Omental fat pad (tissue), 4 donors: Measurements from ENCODE around the gene CLMN. TPM values are rescaled to one million over a fixed set of nuclear protein-coding genes. Genes with fewer than 3 reads are reported as not detected.

Experiments used
- ATAC-seq: fragments of 150-250 bp; one replicate; pipeline ENCODE4 v1.9.1; 2016; ENCODE audit warnings: mild to moderate bottlenecking, moderate library complexity; ENCODE audit not compliant: low FRiP score
- DNase-seq: peaks from one replicate; pipeline ENCODE4 v3.0.0-alpha.2; 2019; ENCODE audit warnings: low spot score
- total RNA-seq, 4 donors: library from RNA; depleted of rRNA; stranded (reverse); fragments of >200 nt; gene quantifications; one replicate each; pipeline ENCODE4 v1.1.0, GENCODE V29; 2016
- TF ChIP-seq, protein P1 (sequence below), 3 donors: fragments of 450-650 bp; IDR thresholded peaks; one replicate each; pipeline ENCODE4 v1.5.1; 2016 to 2017; ENCODE audit warnings: antibody characterized with exemption in 3 of 3, mild to moderate bottlenecking in 3 of 3, moderate library complexity in 2 of 3

The CLMN gene
- total RNA-seq, 4 donors from 2014 or later, result 25.1 to 41.9 (median 32.9) TPM

DNA sequence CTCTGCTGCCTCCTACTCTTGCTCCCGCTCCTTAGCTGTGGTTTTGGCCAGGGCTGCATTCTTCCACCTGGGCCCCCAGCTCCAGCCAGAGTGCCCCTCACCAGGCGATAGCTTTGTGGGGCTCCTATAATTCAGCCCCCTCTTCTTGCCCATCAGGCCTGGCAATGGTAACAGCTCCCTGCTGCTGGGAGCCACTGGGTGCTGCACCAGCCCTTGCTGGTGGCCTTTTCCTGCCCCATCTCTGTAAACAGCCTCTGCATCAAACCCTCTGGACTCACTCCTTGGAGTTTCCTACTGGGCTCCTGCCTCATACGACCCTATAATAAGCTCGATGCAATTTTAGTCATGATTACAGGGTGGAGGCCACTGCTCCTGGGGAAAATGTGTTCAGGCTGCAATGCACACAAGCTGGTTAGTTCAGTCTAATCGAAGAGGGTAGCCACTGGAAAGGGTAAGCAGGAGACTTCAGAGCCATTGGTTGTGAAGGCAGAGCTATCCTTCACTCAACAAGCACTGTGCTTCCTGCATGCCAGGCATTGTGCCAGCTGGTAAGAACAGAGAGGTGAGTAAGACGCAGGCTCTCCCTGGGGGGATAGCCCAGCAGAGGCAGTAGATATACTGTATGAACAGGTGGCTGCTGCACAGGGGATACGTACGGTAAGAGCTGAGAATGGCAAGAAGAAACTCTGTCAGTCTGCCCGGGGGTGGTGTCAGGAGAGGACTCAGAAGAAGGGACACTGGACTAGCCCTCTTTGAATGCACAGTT, 24.7 kb downstream of the CLMN start:
- ATAC-seq (no peak), DNase-seq (no peak)
- TF ChIP-seq, protein P1, sequence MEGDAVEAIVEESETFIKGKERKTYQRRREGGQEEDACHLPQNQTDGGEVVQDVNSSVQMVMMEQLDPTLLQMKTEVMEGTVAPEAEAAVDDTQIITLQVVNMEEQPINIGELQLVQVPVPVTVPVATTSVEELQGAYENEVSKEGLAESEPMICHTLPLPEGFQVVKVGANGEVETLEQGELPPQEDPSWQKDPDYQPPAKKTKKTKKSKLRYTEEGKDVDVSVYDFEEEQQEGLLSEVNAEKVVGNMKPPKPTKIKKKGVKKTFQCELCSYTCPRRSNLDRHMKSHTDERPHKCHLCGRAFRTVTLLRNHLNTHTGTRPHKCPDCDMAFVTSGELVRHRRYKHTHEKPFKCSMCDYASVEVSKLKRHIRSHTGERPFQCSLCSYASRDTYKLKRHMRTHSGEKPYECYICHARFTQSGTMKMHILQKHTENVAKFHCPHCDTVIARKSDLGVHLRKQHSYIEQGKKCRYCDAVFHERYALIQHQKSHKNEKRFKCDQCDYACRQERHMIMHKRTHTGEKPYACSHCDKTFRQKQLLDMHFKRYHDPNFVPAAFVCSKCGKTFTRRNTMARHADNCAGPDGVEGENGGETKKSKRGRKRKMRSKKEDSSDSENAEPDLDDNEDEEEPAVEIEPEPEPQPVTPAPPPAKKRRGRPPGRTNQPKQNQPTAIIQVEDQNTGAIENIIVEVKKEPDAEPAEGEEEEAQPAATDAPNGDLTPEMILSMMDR (IDR thresholded peaks at IDR 0.05), result no peak

DNA sequence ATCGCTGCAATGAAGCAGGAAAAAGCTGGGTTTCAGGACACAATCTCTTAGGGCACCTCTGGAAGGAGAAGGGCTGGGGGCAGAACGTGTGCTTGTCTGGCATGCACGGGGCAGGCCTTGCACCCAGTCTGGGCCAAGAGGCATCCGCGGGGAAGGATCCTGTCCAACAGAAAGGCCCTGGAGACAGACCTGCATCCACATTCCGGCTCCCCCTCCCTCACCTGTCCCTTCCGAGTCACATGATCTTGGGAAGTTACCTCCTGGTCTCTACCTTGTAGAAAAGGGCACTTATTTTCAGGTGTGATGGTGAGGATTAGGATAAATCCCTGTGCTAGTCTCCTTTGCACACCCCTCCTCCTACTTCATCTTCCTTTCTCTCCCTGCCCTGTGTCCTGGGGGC, 25.4 kb downstream of the CLMN start:
- TF ChIP-seq, protein P1 (IDR thresholded peaks at IDR 0.05), result no peak
- ATAC-seq (no peak), DNase-seq (no peak)

DNA sequence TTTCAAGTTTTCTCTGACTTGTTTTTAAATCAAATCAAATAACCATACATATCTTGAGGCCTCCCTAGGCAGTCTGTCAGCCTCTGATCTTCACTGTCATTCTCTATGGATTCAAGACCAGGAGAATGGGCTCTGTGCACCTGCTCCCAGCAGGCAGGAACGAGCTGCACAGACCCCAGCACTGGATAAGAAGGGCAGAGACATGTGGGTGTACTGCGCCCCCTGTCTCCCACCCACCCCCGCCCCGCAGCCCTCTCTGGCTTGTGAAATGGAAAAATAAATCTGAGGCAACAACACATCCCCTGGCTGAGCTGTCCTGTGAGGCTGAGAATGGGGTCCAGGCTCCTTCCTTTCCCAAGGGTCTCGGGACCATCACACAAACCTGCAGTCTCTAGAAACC, 26.3 kb downstream of the CLMN start:
- ATAC-seq (no peak), DNase-seq (no peak)
- TF ChIP-seq, protein P1 (IDR thresholded peaks at IDR 0.05), result no peak

DNA sequence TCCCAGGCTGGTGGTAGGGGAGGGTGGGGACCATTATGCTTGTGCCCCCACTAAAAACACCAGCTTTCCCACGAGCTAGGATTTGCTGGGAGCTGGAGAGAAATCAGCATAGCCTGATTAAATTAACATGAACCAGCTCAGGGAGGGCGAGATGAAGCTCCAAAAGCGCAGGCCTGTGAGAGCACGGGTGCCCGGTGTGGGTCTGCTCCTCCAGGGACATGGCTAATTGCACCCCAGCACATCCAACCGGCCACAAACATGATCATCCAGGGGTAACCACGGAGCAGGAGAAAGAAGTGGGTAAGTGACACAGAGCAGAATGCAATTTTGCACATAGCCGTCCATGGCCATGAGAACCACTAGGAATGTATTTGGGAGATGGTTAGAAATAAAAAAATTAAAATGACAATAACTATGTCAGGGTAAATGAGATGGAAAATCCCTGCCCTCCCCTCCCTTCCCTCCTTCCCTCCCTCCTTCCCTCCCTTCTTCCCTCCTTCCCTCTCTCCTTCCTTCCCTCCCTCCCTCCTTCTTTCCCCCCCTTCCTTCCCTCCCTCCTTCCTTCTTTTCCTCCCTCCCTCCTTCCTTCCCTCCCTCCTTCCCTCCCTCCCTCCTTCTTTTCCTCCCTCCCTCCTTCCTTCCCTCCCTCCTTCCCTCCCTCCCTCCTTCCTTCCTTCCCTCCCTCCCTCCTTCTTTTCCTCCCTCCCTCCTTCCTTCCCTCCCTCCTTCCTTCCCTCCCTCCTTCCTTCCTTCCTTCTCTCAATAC, 26.9 kb downstream of the CLMN start:
- TF ChIP-seq, protein P1 (IDR thresholded peaks at IDR 0.05), result no peak
- DNase-seq (no peak), ATAC-seq (no peak)

DNA sequence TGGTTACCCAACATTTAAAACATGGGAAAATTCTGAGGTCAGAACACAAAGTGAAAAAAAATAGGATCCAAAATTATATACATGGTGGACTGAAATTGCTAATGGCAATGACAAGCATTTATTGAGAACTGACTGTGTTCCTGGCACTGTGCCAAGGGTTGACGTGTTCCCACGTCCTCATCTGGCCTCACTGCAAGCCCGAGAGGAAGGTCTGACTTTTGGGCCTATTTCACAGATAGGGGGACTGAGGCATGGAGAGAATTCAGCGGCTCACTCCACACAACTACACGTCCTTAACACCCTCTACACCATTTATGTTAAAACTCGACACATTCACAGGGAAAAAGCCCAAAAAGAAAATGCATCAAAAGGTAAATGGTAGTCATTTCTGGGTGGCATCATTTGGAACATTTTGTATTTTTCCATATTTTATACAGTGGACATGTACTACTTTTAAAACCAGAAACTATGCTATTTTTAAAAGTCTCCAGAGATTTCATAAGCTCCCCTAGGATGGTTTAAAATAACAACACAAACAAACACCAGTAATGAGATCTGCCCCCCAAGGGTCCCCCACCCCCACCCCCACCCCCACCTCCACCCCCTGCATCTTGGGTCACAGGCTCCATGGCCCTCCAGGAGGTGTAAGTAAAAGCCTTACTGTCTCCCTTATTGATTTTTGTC, 27.7 kb downstream of the CLMN start:
- ATAC-seq, result no peak
- TF ChIP-seq, protein P1 (IDR thresholded peaks at IDR 0.05), result no peak
- peak; percentile 55 for DNase-seq

DNA sequence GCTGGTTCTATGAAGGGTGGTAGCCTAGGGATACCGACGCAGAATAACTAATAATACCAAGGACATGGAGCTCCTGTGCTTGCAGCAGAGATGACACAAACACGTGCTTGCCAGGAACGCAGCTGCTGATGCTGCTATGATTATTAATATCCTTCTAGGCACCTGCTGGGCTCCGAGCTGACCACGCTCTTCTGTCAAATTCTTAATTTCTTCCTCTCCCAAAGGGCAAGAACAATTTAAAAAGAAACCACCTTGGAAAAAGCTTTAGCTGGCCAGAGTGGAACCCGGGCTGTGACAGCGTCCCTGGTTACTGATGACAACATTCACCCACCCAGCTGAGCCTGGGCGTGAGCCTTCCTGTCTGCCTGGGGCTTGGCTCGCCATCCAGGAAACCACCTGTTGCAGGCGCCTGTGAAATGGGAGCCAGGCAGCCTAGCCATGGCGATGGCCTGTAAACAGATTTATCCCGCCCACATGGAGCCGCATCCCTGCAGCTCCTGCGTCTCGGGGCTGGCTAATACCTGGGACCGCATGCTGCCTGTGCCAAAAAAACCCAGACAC, 28.8 kb downstream of the CLMN start:
- ATAC-seq (no peak), DNase-seq (no peak)
- TF ChIP-seq, protein P1 (IDR thresholded peaks at IDR 0.05), result no peak
